GOT3 (cell line): ENCODE data around the gene PHACTR3.

ENCODE experiments used
- DNase-seq: peaks from one replicate; lab custom pipeline; 2025; ENCODE audit warnings: mixed read lengths; lab: John Stamatoyannopoulos, UW

The PHACTR3 gene

GRCh38 chr20:59672576-59672975, 68.2 kb downstream of the PHACTR3 start:
- no peak for DNase-seq

GRCh38 chr20:59673288-59673997, 69.1 kb downstream of the PHACTR3 start:
- DNase-seq: no peak

- no peak for DNase-seq
These were observed 69.7 kb downstream of the PHACTR3 start for GRCh38 chr20:59673998-59674445.

- no peak for DNase-seq
These were observed 71.9 kb downstream of the PHACTR3 start for GRCh38 chr20:59676126-59676850.

GRCh38 chr20:59676851-59677182, 72.5 kb downstream of the PHACTR3 start:
- DNase-seq: no peak

GRCh38 chr20:59677586-59677985, 73.2 kb downstream of the PHACTR3 start:
- DNase-seq: no peak

GRCh38 chr20:59678288-59678687, 73.9 kb downstream of the PHACTR3 start:
- DNase-seq: no peak

GRCh38 chr20:59678951-59679350, 74.6 kb downstream of the PHACTR3 start:
- no peak for DNase-seq

GRCh38 chr20:59680148-59680650, 75.9 kb downstream of the PHACTR3 start:
- DNase-seq: no peak

GRCh38 chr20:59680852-59681251, 76.5 kb downstream of the PHACTR3 start:
- DNase-seq: no peak

GRCh38 chr20:59682603-59683002, 78.3 kb downstream of the PHACTR3 start:
- no peak for DNase-seq

GRCh38 chr20:59683181-59683580, 78.8 kb downstream of the PHACTR3 start:
- no peak for DNase-seq

GRCh38 chr20:59684685-59685242, 80.4 kb downstream of the PHACTR3 start:
- no peak for DNase-seq

GRCh38 chr20:59686404-59687346, 82.3 kb downstream of the PHACTR3 start:
- DNase-seq: no peak

- no peak for DNase-seq
These were observed 84.0 kb downstream of the PHACTR3 start for GRCh38 chr20:59688356-59688755.

- no peak for DNase-seq
These were observed 84.7 kb downstream of the PHACTR3 start for GRCh38 chr20:59688999-59689398.

- DNase-seq: no peak
These were observed 85.8 kb downstream of the PHACTR3 start for GRCh38 chr20:59690101-59690500.

GRCh38 chr20:59690976-59691375, 86.6 kb downstream of the PHACTR3 start:
- DNase-seq: no peak

GRCh38 chr20:59692139-59692538, 87.8 kb downstream of the PHACTR3 start:
- DNase-seq: no peak

GRCh38 chr20:59693587-59693986, 89.2 kb downstream of the PHACTR3 start:
- no peak for DNase-seq

GRCh38 chr20:59696476-59696875, 92.1 kb downstream of the PHACTR3 start:
- DNase-seq: no peak

GRCh38 chr20:59697068-59697467, 92.7 kb downstream of the PHACTR3 start:
- DNase-seq: no peak
